ENCODE measurements around the gene BACH2.

GRCh38 chr6:90048206-90048967, 248.3 kb downstream of the BACH2 start:
- TF ChIP-seq CTCF (IDR thresholded peaks at IDR 0.05) (no peak), EZH2 (IDR thresholded peaks at IDR 0.05) (no peak)

Data from neural progenitor cell (in vitro differentiated cells).